GM18508 (cell line): ENCODE data around the gene RINL.
A peak's percentile ranks its signal among the peaks of the same experiment; 100 is the strongest.
"Not testable (repeated sequence)": the region's sequence is repeated elsewhere in the genome, so short reads cannot be mapped to it uniquely, and the experiment has no call there.

ENCODE experiments used
- ATAC-seq: cut with Tn5 transposase; IDR thresholded peaks from one replicate; pipeline ENCODE4 v1.9.1; 2021; ENCODE audit warnings: moderate number of reproducible peaks; ENCODE audit not compliant: insufficient read depth, unreplicated experiment

RINL gene

DNA sequence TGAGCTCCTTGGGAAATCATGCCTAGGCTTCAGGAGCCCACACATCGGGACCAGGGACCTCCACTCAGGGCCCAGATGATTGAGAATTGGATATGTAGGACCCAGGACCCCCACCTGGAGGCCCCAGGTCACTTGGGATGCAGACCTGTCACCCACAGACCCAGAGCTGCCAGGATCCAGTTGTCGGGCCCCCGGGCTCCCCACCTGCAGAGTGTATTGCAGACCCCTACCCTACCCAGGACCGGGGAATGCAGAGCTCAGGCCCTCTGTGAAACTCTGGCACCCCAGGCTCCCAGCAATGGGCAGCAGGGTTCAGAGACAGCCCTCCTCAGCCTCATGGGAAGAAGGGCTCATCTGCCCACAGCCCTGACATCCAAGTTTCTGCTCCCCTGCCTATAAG lies 27.5 kb upstream of the RINL start:
- ATAC-seq: no peak

DNA sequence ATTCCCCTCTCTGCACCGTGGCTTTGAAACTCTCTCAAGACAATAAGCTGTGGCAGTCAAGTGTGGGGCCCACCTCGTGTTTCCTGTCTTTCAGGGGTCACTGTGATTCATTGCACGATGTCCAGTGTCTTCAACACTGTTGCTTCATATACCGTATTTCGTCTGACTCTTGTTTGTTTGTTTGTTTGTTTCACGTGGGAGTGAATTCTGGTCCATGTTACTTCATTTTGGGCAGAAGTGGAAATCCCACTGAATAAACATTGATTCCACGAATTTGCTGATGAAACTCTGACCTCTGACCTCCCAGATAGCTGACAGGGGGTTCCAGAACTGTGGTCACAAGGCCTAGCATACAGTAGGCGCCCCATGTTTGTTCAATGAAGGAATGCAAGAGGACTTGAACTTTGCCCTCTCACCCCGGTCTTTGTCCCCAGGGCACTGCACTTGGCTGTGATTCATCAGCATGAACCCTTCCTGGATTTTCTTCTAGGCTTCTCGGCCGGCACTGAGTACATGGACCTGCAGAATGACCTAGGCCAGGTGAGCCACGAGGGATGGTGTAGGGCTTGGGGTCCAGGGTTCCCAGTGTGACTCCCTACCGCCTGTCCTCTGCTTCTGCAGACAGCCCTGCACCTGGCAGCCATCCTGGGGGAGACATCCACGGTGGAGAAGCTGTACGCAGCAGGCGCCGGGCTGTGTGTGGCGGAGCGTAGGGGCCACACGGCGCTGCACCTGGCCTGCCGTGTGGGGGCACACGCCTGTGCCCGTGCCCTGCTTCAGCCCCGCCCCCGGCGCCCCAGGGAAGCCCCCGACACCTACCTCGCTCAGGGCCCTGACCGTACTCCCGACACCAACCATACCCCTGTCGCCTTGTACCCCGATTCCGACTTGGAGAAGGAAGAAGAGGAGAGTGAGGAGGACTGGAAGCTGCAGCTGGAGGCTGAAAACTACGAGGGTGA lies 26.8 kb upstream of the RINL start:
- ATAC-seq: no peak

- no peak for ATAC-seq
These were observed 23.6 kb upstream of the RINL start for GRCh38 chr19:38901683-38902082.

GRCh38 chr19:38900743-38901190 lies 22.7 kb upstream of the RINL start:
- no peak for ATAC-seq

DNA sequence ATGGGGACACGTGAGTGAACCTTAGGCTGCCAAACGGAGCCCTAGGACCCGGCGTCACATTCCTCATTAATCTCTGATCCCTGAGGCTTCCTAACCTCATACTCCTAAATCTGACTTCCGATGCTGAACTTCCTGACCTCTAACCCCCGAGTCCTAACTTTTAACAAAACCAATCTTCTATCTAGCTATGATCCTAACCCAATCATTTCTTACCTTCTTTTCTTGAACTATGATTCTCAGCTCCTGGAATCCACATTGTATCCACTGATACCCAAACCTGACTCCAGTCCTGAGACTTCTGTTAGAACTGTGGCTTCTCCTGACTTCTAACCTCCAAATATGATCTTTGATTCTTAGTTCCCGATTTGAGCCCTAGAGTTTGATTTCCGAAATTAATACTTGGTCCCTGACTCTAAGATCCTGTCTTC lies 22.1 kb upstream of the RINL start:
- no peak for ATAC-seq

DNA sequence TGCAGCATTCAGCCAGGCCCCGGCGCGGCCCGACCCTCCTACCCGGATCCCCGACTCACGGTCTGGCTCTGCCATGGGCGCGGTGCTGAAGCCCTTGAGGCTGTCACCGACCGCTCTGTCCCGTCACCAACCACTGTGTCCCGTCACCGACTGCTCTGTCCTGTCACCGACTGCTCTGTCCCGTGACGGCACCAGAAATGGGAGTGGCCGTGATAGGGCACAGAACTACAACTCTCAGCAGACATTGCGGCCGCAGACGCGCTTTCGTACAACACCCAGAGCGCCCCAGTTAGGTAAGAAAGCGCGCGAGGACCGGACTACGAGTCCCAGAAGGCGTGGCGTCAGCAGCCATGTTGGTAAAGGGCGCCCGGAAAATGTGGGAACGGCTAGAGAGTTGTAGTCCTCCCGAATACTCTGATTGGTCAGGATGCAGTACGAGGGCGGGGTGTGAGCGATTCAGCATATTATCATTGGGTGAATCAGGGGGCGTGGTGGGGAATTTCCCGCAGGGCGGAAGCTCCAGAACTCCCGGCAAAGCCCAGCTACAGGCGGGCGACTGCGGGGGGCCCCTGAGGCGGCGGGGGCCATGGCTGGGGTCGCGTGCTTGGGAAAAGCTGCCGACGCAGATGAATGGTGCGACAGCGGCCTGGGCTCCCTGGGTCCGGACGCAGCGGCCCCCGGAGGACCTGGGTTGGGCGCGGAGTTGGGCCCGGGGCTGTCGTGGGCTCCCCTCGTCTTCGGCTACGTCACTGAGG lies 21.5 kb upstream of the RINL start, which contains the start of the genes NFKBIB and SIRT2:
NFKBIB (plus strand) TSS at position 523 of the 755 bp plus-strand sequence; CDS start at position 587, 64 bp downstream.
SIRT2 (minus strand) TSS at position 172 of the 755 bp plus-strand sequence; CDS start at position 75, 97 bp downstream.
- ATAC-seq: peak; percentile 76

DNA sequence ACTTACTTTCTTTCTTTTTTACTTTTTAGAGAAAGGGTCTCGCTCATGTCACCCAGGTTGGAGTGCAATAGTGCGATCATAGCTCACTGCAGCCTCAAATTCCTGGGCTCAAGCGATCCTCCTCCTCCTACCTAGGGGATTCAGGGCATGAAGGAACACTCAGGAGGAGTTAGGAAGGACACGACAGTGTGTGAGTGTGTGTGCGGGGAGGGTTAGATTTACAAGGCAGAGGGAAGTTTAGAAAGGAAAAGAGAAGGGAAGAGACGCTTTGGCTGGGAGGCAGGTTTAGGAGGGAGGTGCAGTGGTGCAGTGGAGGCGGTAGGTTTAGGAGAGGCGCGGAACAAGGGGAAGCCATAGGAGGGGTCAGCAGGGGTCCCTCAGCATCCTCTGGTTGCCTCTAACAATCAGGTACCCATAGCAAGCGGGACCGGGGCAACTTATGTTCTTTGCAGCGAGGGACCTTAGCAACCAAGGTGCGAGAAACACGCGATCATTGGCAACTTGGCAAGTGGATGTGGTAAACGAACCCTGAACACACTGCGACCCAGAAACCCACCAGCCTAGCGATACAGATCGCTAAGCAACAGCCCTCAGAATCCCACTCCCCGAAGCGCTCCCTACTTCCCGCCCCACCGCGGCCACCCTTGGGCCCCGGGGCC lies 20.8 kb upstream of the RINL start:
- ATAC-seq: no peak

DNA sequence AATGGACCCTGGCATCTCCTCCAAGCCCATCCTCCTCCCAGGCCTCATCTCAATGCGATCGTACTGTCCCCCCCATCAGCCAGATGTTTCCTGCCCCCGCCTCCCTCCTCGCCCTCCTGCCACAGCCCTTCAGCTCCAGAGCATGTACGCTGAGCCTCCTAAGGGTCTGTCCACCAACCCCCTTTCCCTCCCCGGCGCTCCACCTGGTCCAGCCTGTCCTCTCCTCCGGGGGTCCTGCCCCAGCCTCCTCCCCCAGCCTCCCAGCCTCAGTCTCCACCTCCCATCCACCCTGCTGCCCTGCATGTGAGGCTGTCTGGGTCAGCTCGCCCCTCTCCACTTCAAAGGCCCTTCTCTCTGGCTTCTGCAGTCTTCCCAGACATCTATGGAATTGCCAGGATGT lies 16.9 kb upstream of the RINL start:
- no peak for ATAC-seq

- ATAC-seq: no peak
These were observed 15.3 kb upstream of the RINL start for GRCh38 chr19:38893341-38893771.

DNA sequence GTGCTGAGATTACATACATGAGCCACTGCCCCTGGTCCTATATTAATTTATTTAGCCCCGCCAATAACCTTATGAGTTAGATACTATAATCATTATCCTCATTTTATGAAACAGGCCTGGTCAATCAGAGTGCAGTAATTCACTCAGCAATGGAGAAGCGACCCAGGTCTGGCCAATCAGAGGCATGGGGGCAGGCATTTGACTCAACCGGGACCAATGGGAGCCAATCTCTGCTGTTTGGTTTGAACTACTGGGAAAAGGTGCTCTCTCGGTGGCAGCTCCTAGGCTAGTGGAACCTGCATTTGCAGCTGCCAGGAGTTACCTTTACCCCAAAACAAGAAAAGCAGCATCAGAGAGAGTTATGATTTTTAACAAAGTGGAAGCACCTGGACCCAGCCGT lies 14.8 kb upstream of the RINL start:
- ATAC-seq: no peak

- ATAC-seq: no peak
These were observed 13.7 kb upstream of the RINL start for GRCh38 chr19:38891771-38892170.

DNA sequence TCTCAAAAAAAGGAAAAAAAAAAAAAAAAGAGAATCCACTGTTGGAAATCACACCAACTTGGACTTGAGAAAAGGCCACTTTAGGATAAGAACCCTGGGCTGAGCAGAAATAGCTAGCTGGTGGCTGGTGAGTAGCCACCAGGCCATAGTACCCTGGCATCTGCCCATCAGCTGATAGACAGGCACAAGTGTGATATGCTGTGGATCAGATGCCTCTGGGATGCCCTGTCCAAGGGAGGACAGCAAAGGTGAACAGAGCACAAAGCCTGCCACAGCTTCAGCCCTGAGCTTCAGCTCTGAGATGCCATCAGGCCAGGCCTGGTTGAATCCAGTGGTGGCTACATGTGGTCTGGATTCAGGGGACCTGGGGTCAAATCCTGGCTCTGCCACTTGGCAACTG lies 12.6 kb upstream of the RINL start:
- ATAC-seq: no peak

DNA sequence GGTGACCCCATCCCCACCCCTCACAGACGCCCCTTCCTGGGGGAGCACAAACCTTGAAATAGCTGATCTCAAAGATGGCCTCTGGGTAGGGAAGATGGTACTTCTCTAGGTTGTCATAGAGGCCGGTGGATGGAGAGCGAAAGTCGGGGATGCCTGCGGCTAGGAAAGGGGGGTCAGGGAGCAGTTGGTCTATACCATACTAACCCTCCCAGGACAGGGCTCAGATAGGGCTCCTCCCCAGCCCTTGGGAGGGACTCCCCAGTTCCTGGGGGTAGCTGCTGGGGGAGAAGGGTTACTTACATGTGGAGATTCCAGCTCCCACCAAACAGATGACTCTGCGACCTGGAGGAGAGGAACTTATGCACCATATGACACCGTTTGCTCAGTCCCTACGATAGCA lies 11.7 kb upstream of the RINL start:
- ATAC-seq: no peak

DNA sequence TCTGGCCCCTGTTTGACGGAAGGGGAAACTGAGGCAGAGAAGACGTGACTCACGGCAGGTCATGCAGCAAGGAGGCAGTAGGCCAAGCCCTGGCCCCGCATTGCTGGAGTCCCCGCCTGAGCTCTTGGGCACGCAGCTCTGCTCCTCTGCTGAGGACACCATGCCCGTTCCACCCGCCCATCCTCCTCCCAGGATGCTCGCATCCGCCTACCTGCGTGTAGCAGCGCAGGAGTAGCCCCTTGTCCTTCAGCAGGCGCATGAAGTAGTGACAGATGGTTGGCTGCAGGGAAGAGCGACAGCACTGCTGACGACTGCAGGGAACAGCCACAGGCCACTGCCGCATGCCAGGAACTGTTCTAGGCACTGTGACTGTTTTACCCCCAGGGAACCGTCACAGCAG lies 10.8 kb upstream of the RINL start:
- ATAC-seq: no peak

DNA sequence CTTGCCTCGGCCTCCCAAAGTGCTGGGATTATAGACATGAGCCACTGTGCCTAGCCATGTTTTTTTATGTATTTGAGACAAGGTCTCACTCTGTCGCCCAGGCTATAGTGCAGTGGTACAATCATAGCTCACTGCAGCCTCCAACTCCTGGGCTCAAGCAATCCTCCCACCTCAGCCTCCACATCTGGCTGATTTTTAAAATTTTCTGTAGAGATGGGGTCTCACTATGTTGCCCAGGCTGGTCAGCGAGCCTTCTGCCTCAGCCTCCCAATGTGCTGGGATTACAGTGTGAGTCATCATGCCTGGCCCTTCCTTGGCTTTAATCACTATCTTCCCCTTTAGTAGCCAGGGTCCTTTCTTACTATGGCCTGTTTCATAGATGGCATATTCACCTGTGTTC lies 6.6 kb upstream of the RINL start:
- ATAC-seq: not testable (repeated sequence)

- ATAC-seq: no peak
These were observed 5.2 kb upstream of the RINL start for GRCh38 chr19:38883286-38883685.

GRCh38 chr19:38880882-38881609 lies 3.0 kb upstream of the RINL start:
- no peak for ATAC-seq

GRCh38 chr19:38880076-38880881 lies 2.2 kb upstream of the RINL start:
- no peak for ATAC-seq

DNA sequence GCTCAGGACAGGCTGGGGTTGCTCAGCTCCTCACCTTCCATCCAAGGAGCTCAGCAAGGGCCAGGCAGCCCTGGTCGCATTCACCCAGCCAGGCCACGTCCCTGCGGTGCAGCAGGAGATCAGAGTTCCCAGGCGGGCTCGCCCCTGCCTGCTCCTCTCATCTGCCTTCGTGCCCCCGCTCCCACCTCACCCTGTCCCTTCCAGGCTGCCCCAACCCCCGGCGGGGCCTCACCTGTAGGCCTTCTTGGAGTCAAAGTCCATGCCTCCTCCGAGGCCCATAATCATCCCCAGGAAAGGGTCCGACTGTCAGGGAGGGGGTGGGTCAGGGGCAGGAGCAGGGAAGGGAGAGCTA lies 1.3 kb upstream of the RINL start:
- no peak for ATAC-seq
